GM12878 (cell line): Measurements from ENCODE around the gene EMP3. TPM values are rescaled to one million over a fixed set of nuclear protein-coding genes. Genes with fewer than 3 reads are reported as not detected.

Experiments
- BCLAF1 ChIP-seq: fragments of 450-650 bp; IDR thresholded peaks from 2 replicates; pipeline ENCODE4 v1.6.1; 2017; ENCODE audit warnings: antibody characterized with exemption, mild to moderate bottlenecking, moderate library complexity
- CBX5 ChIP-seq: sonication (generic); IDR thresholded peaks from 2 replicates; pipeline ENCODE4 v1.6.1; 2016; ENCODE audit warnings: low read depth, moderate library complexity, mild to moderate bottlenecking, inconsistent platforms
- CHD4 ChIP-seq: fragments of 200-600 bp; sonication (generic); IDR thresholded peaks from 2 replicates; pipeline ENCODE4 v1.6.1; 2016; ENCODE audit warnings: mild to moderate bottlenecking
- HDAC2 ChIP-seq: fragments of 200-600 bp; sonication (generic); IDR thresholded peaks from 2 replicates; pipeline ENCODE4 v1.6.1; 2017
- JUNB ChIP-seq: IDR thresholded peaks from 2 replicates; pipeline ENCODE4 v1.6.1; 2016; ENCODE audit warnings: antibody characterized with exemption, mild to moderate bottlenecking
- MYC ChIP-seq: IDR thresholded peaks from 2 replicates; pipeline ENCODE4 v1.6.1; 2011; ENCODE audit warnings: mild to moderate bottlenecking, low read length, moderate library complexity, inconsistent platforms; ENCODE audit not compliant: insufficient read depth, insufficient replicate concordance, insufficient read length, severe bottlenecking
- NKRF ChIP-seq: fragments of 450-650 bp; conservative IDR thresholded peaks from 2 replicates; pipeline ENCODE4 v1.6.1; 2017; ENCODE audit warnings: mild to moderate bottlenecking, moderate library complexity
- RAD21 ChIP-seq: IDR thresholded peaks from 2 replicates; pipeline ENCODE4 v1.6.1; 2011; ENCODE audit warnings: mild to moderate bottlenecking, low read depth, low read length, moderate library complexity; ENCODE audit not compliant: insufficient read depth
- RCOR1 ChIP-seq: conservative IDR thresholded peaks from 2 replicates; pipeline ENCODE4 v1.6.1; 2012; ENCODE audit warnings: low read depth, low read length, improper control_type of control experiment
- ZBTB11 ChIP-seq: fragments of 450-650 bp; formaldehyde crosslinking; IDR thresholded peaks from 2 replicates; pipeline ENCODE4 v1.5.0; 2022; ENCODE audit warnings: mild to moderate bottlenecking, missing genetic modification characterization
- polyA plus RNA-seq, 11 experiments: library from polyadenylated mRNA; depleted of rRNA in 4 of 11; unstranded in 6 of 11; stranded (reverse) in 5 of 11; fragments of >200 nt; fragmentation: Nextera tagmentation in 4 of 11; fragmentation: Illumina TruSeq in 1 of 11; extraction: Ambion mirVana in 4 of 11; extraction: Trizol in 1 of 11; gene quantifications; 1 replicate in 1 of 11; 2 replicates in 10 of 11; pipeline versions ENCODE4 v1.2.1 to v1.2.3, GENCODE V29; 2011 to 2016; ENCODE audit warnings: inconsistent platforms in 2 of 11, missing spikeins in 2 of 11, low read depth in 1 of 11
- total RNA-seq, 4 experiments: library from RNA; depleted of rRNA in 3 of 4; stranded (reverse); fragments of >200 nt in 3 of 4; fragmentation: Illumina TruSeq in 1 of 4; extraction: Trizol in 1 of 4; gene quantifications; 2 replicates each; pipeline versions ENCODE4 v1.2.1 to v1.2.3, GENCODE V29; 2013 to 2021

The EMP3 gene
- total and polyA plus RNA-seq, 10 of the 15 experiments (the other 5 are each of a cell fraction or from before 2014, with no cell fraction given): 53.2 to 224 (median 134) TPM

- TF ChIP-seq NKRF: no peak
- no peak for TF ChIP-seq RCOR1
- no peak for TF ChIP-seq ZBTB11 (CRISPR knock-in tag)
- no peak for TF ChIP-seq CHD4
- TF ChIP-seq RAD21: peak; percentile 61
- no peak for TF ChIP-seq JUNB
- TF ChIP-seq CBX5: no peak
- no peak for TF ChIP-seq BCLAF1
- no peak for TF ChIP-seq MYC
- no peak for TF ChIP-seq HDAC2
Observed at GRCh38 chr19:48351341-48351752, 26.0 kb downstream of the EMP3 start (continued).
